ENCODE results near the gene TRMT112.

GRCh38 chr11:64352995-64353714 lies 35.8 kb upstream of the TRMT112 start:
- TF ChIP-seq SIN3A (IDR thresholded peaks at IDR 0.05; ENCODE audit: borderline replicate concordance, insufficient read depth, low read length) (no peak), TAF1 (IDR thresholded peaks at IDR 0.05; ENCODE audit: borderline replicate concordance, insufficient read depth, low read length) (no peak), POLR2AphosphoS5 (IDR thresholded peaks at IDR 0.05; ENCODE audit: low read depth, low read length) (no peak), FOXP2 (optimal IDR thresholded peaks at IDR 0.05; ENCODE audit: borderline replicate concordance, extremely low read depth, extremely low read length, insufficient read depth) (no peak)
- TF ChIP-seq, protein P1, sequence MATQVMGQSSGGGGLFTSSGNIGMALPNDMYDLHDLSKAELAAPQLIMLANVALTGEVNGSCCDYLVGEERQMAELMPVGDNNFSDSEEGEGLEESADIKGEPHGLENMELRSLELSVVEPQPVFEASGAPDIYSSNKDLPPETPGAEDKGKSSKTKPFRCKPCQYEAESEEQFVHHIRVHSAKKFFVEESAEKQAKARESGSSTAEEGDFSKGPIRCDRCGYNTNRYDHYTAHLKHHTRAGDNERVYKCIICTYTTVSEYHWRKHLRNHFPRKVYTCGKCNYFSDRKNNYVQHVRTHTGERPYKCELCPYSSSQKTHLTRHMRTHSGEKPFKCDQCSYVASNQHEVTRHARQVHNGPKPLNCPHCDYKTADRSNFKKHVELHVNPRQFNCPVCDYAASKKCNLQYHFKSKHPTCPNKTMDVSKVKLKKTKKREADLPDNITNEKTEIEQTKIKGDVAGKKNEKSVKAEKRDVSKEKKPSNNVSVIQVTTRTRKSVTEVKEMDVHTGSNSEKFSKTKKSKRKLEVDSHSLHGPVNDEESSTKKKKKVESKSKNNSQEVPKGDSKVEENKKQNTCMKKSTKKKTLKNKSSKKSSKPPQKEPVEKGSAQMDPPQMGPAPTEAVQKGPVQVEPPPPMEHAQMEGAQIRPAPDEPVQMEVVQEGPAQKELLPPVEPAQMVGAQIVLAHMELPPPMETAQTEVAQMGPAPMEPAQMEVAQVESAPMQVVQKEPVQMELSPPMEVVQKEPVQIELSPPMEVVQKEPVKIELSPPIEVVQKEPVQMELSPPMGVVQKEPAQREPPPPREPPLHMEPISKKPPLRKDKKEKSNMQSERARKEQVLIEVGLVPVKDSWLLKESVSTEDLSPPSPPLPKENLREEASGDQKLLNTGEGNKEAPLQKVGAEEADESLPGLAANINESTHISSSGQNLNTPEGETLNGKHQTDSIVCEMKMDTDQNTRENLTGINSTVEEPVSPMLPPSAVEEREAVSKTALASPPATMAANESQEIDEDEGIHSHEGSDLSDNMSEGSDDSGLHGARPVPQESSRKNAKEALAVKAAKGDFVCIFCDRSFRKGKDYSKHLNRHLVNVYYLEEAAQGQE (IDR thresholded peaks at IDR 0.05; ENCODE audit: insufficient read depth in 1 of 2, low read depth in 2 of 2, low read length in 2 of 2), result no peak

Measured in PFSK-1 (cell line).